NB4 (cell line): ENCODE measurements around the gene PDCD6IP.

Source experiments
- CTCF ChIP-seq: IDR thresholded peaks from one replicate; pipeline ENCODE4 v1.5.1; 2012; ENCODE audit warnings: low read depth, low read length
- POLR2A ChIP-seq: IDR thresholded peaks from 2 replicates; pipeline ENCODE4 v1.6.1; 2011; ENCODE audit warnings: mild to moderate bottlenecking; ENCODE audit not compliant: insufficient read length; ENCODE audit errors: extremely low read depth

GRCh38 chr3:33892655-33893054 is 94.2 kb downstream of the PDCD6IP start:
- no peak for TF ChIP-seq CTCF
- no peak for TF ChIP-seq POLR2A
